Cardiac fibroblast (primary cell): ENCODE measurements around the gene GTPBP1.

Experiments
- DNase-seq, 2 donors: peaks; one replicate each; pipeline versions ENCODE4 v3.0.0 to v3.0.0-alpha.2; 2010; ENCODE audit warnings: low read depth in 2 of 2
- H3K4me3 ChIP-seq, 2 donors: replicated peaks in 1 of 2; 1 replicate in 1 of 2; 2 replicates in 1 of 2; pipeline ENCODE4 v1.5.1; 2011; ENCODE audit warnings: low read depth in 2 of 2, low read length in 2 of 2, mild to moderate bottlenecking in 2 of 2, moderate library complexity in 1 of 2
- TF ChIP-seq, protein P1 (sequence below): IDR thresholded peaks from one replicate; pipeline ENCODE4 v1.5.1; 2011; ENCODE audit warnings: low read depth, mild to moderate bottlenecking, low read length, inconsistent platforms

GTPBP1 gene

GRCh38 chr22:38772623-38772873 is 66.8 kb downstream of the GTPBP1 start:
- TF ChIP-seq, protein P1, sequence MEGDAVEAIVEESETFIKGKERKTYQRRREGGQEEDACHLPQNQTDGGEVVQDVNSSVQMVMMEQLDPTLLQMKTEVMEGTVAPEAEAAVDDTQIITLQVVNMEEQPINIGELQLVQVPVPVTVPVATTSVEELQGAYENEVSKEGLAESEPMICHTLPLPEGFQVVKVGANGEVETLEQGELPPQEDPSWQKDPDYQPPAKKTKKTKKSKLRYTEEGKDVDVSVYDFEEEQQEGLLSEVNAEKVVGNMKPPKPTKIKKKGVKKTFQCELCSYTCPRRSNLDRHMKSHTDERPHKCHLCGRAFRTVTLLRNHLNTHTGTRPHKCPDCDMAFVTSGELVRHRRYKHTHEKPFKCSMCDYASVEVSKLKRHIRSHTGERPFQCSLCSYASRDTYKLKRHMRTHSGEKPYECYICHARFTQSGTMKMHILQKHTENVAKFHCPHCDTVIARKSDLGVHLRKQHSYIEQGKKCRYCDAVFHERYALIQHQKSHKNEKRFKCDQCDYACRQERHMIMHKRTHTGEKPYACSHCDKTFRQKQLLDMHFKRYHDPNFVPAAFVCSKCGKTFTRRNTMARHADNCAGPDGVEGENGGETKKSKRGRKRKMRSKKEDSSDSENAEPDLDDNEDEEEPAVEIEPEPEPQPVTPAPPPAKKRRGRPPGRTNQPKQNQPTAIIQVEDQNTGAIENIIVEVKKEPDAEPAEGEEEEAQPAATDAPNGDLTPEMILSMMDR: no peak
- no peak for DNase-seq
- H3K4me3 ChIP-seq: no peak overlapping the region

DNA sequence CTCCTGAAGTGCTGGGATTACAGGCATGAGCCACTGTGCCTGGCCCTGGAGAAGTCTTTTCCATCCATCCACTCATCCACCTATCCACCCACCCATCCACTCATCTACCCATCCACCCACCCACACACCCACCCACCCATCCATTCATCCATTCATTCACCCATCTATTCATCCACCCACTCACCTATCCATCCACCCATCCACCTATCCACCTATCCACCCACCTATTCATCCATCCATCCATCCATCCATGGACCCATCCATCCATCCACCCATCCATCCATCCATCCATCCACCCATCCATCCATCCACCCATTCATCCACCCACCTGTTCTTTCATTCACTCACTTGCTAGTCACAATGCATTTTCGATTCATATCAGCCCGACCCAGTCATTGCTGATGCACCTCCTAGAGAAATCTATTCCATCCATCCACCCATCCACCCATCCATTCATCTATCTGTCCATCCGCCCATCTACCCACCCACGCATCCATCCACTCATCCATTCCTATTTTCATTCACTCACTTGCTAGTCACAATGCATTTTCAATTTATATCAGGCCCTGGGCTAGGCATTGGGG is 67.7 kb downstream of the GTPBP1 start:
- TF ChIP-seq, protein P1: no peak
- H3K4me3 ChIP-seq: no peak overlapping the region
- no peak for DNase-seq

DNA sequence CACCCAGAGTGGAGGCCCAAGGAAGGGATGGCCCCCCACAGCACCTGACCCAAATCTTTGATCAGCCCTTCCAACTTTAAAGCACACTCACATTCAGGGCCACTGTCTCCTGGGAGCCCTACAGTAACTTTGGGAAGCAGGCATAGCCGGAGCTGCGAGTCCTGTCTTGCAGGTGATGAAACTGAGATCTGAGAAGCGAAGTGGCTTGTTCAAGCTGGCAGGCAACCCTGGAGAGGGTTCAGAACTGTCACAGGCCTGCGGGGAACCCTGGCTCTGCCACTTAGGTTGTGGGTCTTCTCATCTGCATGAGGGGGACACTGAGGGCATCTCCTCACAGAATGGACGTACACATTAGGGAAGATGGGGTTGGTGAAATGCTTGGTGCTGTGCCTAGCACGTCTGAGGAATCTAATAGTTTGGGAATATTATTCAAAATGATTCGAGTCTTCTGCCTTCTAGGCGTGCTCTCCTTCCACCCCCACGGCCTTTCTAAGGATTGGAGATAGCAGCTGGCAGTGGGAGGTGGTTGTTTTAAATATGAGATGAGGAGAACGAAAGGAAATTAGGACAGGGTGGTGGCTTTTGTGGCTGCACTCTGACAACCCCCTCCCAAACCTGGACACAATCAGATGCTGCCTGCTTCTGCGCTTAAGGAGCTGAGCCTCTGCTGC is 68.9 kb downstream of the GTPBP1 start:
- TF ChIP-seq, protein P1: no peak
- no peak overlapping the region for H3K4me3 ChIP-seq
- no peak for DNase-seq

GRCh38 chr22:38775656-38776055 is 69.9 kb downstream of the GTPBP1 start:
- TF ChIP-seq, protein P1: no peak
- no peak overlapping the region for H3K4me3 ChIP-seq
- no peak for DNase-seq

GRCh38 chr22:38776086-38776485 is 70.3 kb downstream of the GTPBP1 start:
- DNase-seq: no peak
- TF ChIP-seq, protein P1: no peak
- H3K4me3 ChIP-seq: no peak overlapping the region

DNA sequence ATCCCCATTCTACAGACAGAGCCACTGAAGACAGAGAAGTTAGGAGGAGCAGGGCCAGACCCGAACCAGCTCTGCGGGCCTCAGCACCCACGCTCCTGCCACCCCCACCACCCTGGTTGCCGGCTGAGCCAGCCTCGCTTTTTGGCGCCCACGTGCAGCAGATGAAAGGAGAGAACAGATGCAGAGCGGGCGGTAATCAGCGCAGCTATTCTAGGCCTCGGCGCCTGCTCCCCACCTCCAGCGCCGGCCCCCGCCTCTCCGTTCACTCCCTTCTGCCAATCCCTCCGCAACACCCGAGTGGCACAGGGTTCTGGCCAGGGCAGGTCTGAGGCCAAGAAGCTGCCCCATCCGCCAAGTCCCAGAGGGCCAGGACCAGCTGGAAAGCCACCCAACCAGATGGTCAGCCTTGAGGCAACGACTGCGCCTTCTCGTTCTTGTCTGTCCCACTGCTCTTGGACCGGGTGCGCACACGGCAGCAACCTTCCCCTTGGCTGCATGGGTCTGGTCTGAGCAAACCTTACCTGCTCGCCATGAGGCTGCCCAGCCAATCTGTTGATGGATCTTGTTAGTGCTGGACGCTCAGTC is 71.4 kb downstream of the GTPBP1 start:
- no peak for DNase-seq
- no peak overlapping the region for H3K4me3 ChIP-seq
- TF ChIP-seq, protein P1: no peak
